ENCODE measurements around the gene CCDC142.

DNA sequence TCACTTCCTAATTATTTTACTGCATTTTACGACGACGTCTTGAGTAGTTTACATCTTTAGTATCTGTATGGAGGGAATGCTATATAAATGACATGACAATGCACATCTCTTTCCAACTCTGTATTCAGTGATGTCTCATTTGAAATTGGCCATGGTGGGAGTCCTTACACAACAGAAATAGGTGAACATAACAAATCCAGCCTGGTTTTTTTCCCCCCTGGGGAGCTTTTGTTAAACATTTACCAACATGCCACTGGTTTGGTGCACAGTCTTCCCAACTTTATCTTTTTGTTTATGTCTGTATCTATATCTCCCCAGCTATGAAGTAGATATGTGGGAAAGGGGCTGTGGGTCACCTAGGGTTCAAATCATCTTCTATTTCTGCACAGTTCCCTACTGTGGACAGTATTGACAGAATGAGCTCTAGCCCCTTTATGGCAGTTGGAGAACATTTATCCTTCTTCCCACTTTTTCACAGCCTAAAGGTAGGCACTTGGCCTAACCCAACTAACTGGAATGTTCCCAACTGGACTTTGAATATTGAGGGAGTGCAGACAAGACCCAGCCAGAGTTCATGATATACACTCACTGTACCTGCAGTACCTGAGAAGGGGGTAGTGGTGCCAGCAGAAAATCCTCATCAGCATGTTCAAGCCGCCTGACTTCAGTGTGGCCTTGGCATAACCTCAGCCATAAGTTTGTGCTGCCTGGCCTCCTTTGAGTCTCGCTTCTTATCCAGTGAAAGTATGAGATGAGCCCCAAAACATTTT lies 35.4 kb downstream of the CCDC142 start:
- TF ChIP-seq, protein P1, sequence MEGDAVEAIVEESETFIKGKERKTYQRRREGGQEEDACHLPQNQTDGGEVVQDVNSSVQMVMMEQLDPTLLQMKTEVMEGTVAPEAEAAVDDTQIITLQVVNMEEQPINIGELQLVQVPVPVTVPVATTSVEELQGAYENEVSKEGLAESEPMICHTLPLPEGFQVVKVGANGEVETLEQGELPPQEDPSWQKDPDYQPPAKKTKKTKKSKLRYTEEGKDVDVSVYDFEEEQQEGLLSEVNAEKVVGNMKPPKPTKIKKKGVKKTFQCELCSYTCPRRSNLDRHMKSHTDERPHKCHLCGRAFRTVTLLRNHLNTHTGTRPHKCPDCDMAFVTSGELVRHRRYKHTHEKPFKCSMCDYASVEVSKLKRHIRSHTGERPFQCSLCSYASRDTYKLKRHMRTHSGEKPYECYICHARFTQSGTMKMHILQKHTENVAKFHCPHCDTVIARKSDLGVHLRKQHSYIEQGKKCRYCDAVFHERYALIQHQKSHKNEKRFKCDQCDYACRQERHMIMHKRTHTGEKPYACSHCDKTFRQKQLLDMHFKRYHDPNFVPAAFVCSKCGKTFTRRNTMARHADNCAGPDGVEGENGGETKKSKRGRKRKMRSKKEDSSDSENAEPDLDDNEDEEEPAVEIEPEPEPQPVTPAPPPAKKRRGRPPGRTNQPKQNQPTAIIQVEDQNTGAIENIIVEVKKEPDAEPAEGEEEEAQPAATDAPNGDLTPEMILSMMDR (IDR thresholded peaks at IDR 0.05), result no peak
- no peak for TF ChIP-seq POLR2A (IDR thresholded peaks at IDR 0.05)

Data from prostate gland (tissue), 2 donors.